Measurements from ENCODE around the gene WDHD1.
"Not testable (repeated sequence)": the region's sequence is repeated elsewhere in the genome, so short reads cannot be mapped to it uniquely, and the experiment has no call there.

WDHD1 gene

DNA sequence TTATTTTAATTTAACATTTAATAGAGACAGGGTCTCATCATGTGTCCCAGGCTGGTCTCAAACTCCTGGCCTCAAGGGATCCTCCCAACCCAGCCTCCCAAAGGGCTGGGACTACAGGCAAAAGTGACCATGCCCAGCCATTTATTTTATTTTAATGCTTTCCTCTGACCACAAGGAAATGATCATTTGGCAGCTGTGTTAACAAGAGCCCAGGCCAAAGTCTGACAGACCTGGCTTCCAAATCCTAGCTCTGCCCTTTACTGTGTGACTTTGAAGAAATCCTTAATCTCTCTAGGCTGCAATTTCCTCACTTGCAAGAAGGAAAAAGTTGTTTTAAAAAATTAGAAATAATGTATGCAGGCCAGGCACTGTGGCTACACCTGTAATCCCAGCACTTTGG is 107.6 kb downstream of the WDHD1 start:
- TF ChIP-seq, protein P1, sequence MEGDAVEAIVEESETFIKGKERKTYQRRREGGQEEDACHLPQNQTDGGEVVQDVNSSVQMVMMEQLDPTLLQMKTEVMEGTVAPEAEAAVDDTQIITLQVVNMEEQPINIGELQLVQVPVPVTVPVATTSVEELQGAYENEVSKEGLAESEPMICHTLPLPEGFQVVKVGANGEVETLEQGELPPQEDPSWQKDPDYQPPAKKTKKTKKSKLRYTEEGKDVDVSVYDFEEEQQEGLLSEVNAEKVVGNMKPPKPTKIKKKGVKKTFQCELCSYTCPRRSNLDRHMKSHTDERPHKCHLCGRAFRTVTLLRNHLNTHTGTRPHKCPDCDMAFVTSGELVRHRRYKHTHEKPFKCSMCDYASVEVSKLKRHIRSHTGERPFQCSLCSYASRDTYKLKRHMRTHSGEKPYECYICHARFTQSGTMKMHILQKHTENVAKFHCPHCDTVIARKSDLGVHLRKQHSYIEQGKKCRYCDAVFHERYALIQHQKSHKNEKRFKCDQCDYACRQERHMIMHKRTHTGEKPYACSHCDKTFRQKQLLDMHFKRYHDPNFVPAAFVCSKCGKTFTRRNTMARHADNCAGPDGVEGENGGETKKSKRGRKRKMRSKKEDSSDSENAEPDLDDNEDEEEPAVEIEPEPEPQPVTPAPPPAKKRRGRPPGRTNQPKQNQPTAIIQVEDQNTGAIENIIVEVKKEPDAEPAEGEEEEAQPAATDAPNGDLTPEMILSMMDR (conservative IDR thresholded peaks at IDR 0.05): no peak
- no peak for TF ChIP-seq ZFX (IDR thresholded peaks at IDR 0.05)

DNA sequence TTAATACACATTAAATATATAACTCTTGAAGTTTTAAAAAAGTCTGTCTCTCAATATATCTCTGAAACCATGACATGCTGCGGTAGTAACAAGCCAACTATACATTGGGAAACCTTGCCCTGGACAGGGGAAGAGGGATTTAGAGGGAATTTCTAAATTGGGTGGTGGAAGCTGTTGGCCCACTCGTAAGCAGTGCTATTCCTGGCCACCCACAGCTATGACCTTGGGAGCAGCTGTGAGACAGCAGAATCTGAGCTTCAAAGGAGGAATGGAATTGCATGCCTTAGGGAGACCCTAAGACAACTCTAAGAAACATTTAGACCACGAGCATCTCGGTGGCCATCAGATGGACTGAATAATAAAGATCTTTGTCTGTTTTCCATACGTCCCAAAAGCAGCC is 108.5 kb downstream of the WDHD1 start:
- no peak overlapping the region for H3K27ac ChIP-seq
- TF ChIP-seq, protein P1 (conservative IDR thresholded peaks at IDR 0.05): no peak
- TF ChIP-seq ZFX (IDR thresholded peaks at IDR 0.05): no peak

More for the DNA sequence above, 107.6 kb downstream of the WDHD1 start:
- H3K27ac ChIP-seq: no peak overlapping the region

DNA sequence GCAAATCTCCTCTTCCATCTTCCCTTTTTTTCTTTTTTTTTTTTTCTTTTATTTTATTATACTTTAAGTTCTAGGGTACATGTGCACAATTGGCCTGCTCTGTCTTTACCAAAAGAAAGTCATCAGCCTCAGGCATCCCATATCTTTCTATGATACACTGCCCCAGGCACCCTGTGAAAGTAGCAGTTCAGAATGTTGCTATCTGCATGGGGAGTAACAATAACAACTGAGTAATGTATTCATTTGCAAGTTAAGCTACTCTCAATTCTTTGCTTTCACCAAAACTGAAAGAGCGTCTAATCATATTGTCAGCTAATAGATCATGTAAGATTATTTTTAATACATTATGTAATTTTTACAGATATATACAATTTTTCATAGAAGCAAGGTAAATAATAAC is 110.8 kb downstream of the WDHD1 start:
- no peak overlapping the region for H3K27ac ChIP-seq
- TF ChIP-seq ZFX (IDR thresholded peaks at IDR 0.05): no peak
- TF ChIP-seq, protein P1 (conservative IDR thresholded peaks at IDR 0.05): no peak

DNA sequence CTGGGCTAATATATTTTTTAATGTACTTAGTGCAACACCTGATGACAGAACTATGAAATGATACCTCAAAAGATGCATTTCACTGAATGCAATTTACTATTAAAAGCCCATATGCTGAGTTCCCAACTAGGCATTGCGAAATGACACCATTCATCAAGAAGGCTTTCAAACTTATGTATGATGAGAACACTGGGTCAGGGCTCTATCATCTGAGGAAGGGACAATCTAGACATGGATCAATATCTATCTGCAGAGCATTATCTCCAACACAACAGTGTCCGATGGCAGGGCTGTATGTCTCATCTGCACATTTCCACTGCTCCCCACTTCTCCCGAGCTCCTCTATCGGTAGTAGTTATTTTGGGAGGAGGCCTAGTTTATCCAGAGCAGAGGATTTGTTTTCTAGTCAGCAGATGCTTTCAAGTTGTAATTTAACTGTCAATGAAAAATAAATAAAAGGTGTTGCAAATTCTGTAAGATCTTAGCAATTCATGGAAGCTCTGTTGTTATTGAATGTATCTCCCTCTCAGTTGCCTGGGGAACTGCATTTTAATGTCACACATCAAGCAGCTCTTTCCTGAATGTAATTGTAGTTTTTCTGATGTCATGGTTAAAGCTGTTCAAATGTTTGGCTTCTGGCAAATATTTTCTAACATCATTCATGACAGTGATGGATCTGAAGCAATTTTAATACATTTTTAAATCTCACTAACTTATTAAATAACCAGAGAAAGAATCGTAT is 116.9 kb downstream of the WDHD1 start:
- no peak overlapping the region for H3K27ac ChIP-seq
- TF ChIP-seq, protein P1 (conservative IDR thresholded peaks at IDR 0.05): no peak
- no peak for TF ChIP-seq ZFX (IDR thresholded peaks at IDR 0.05)

DNA sequence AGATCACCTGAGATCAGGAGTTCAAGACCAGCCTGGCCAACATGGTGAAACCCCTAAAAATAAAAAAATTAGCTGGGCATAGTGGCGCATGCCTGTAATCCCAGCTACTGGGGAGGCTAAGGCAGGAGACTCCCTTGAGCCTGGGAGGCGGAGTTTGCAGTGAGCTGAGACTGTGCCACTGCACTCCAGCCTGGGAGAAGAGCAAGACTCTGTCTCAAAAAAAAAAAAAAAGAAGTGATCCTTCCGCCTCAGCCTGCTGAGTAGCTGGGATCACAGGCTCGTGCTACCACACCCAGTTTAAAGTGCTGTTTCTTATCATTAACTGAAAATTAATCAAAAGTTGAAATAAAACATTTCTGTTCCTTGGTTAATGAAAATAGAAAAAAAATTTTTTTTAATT is 117.9 kb downstream of the WDHD1 start:
- H3K27ac ChIP-seq: not testable (repeated sequence)

DNA sequence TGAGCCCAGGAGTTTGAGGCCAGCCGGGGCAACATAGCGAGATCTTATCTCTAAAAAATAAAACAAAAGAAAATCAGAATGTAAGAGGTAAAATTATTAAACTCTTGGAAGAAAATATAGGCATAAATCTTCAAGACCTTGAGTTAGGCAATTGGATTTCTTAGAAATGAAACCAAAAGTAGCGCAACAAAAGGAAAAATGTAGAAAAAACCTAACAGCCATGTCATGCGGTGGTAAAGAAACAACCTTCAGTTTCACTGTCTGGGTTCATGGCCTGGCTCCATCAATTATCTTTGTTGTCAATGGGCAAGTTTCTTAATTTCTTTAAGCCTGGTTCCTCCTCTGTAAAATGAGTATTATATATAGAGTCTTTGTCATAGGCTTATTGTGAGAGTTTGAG is 118.7 kb downstream of the WDHD1 start:
- no peak overlapping the region for H3K27ac ChIP-seq
- TF ChIP-seq ZFX (IDR thresholded peaks at IDR 0.05): no peak
- TF ChIP-seq, protein P1 (conservative IDR thresholded peaks at IDR 0.05): no peak

DNA sequence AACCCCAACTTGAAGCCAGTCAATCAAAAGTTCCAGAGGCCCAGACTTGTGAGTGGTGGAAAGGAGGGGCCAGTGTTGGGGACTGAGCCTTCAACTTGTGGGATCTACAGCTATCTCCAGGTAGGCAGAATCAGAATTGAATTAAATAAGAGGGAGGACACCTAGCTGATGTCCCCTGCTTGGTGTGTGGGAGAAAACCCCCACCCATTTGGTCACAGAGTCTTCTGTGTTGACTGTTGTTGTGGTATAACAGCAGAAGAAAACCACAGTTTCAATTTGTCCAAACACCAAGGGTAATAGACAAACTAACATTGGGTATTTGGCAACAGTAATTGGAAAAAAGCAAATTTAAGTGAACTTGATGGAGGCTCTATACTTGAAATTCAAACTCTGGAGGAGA is 120.8 kb downstream of the WDHD1 start:
- TF ChIP-seq, protein P1 (conservative IDR thresholded peaks at IDR 0.05): no peak
- TF ChIP-seq ZFX (IDR thresholded peaks at IDR 0.05): no peak
- no peak overlapping the region for H3K27ac ChIP-seq

Data from C4-2B (cell line).